NK-92 (cell line): ENCODE data around the gene MBP.

ENCODE experiments used
- DNase-seq: peaks from one replicate; lab custom pipeline; 2025; ENCODE audit not compliant: unreplicated experiment; lab: John Stamatoyannopoulos, UW

Gene MBP

GRCh38 chr18:77009675-77010074, 122.9 kb downstream of the MBP start:
- no peak for DNase-seq

GRCh38 chr18:77008576-77009315, 123.8 kb downstream of the MBP start:
- no peak for DNase-seq

- no peak for DNase-seq
Observed at GRCh38 chr18:77008006-77008405, 124.6 kb downstream of the MBP start.

GRCh38 chr18:77007251-77007650, 125.3 kb downstream of the MBP start:
- DNase-seq, result no peak

- DNase-seq, result no peak
Observed at GRCh38 chr18:77006305-77007175, 126.0 kb downstream of the MBP start.

GRCh38 chr18:77005651-77006195, 126.9 kb downstream of the MBP start:
- DNase-seq, result no peak

GRCh38 chr18:77004555-77005380, 127.8 kb downstream of the MBP start:
- DNase-seq, result no peak

- no peak for DNase-seq
Observed at GRCh38 chr18:77003316-77003715, 129.3 kb downstream of the MBP start.

GRCh38 chr18:77002496-77002895, 130.1 kb downstream of the MBP start:
- DNase-seq, result no peak

- DNase-seq, result no peak
Observed at GRCh38 chr18:77001979-77002378, 130.6 kb downstream of the MBP start.

GRCh38 chr18:77001041-77001440, 131.5 kb downstream of the MBP start:
- DNase-seq, result no peak

GRCh38 chr18:77000527-77000926, 132.1 kb downstream of the MBP start:
- no peak for DNase-seq

- DNase-seq, result no peak
Observed at GRCh38 chr18:76999077-76999476, 133.5 kb downstream of the MBP start.

- DNase-seq, result no peak
Observed at GRCh38 chr18:76997951-76998808, 134.4 kb downstream of the MBP start.

- DNase-seq, result no peak
Observed at GRCh38 chr18:76996429-76996828, 136.2 kb downstream of the MBP start.

- no peak for DNase-seq
Observed at GRCh38 chr18:76995896-76996295, 136.7 kb downstream of the MBP start.

- no peak for DNase-seq
Observed at GRCh38 chr18:76994086-76994654, 138.4 kb downstream of the MBP start.

GRCh38 chr18:76993573-76993972, 139.0 kb downstream of the MBP start:
- no peak for DNase-seq

GRCh38 chr18:76993085-76993382, 139.5 kb downstream of the MBP start:
- DNase-seq, result no peak
